ENCODE measurements around the gene CLDN9. TPM values are rescaled to one million over a fixed set of nuclear protein-coding genes. Genes with fewer than 3 reads are reported as not detected.
"Not testable (repeated sequence)": the region's sequence is repeated elsewhere in the genome, so short reads cannot be mapped to it uniquely, and the experiment has no call there.

CLDN9 gene
- polyA plus RNA-seq, 1 donor from 2014 or later: not detected

GRCh38 chr16:3053330-3053710, 40.6 kb downstream of the CLDN9 start:
- H3K36me3 ChIP-seq (ENCODE audit: insufficient read depth, low read length); H3K4me3 ChIP-seq (ENCODE audit: low read length); H3K9me3 ChIP-seq (ENCODE audit: low read length); H4K20me1 ChIP-seq (ENCODE audit: insufficient read depth); H3K4me2 ChIP-seq (ENCODE audit: low read length); H3K79me2 ChIP-seq (replicated peaks; ENCODE audit: insufficient read depth, low read length); H3F3A ChIP-seq (ENCODE audit: insufficient read depth, low read length, poor library complexity, severe bottlenecking); H3K27ac ChIP-seq (ENCODE audit: low read length); H3K9ac ChIP-seq (ENCODE audit: low read length); H2AFZ ChIP-seq (ENCODE audit: low read depth, low read length); H3K9me2 ChIP-seq (ENCODE audit: insufficient read depth, low read length): not testable (repeated sequence)
- H3K27me3 ChIP-seq (ENCODE audit: insufficient read depth, low read depth, low read length): peaks cover 13% of the 10 kb centered on the region

- no peak overlapping the region for H2AFZ ChIP-seq (ENCODE audit: low read depth, low read length)
- no peaks in the 10 kb centered on the region for H4K20me1 ChIP-seq (ENCODE audit: insufficient read depth)
- TF ChIP-seq POLR2AphosphoS5 (IDR thresholded peaks at IDR 0.05): no peak
- TF ChIP-seq EZH2 (IDR thresholded peaks at IDR 0.05; ENCODE audit: borderline replicate concordance, insufficient read depth, low read length, poor library complexity, severe bottlenecking): no peak
- no peak for TF ChIP-seq REST (IDR thresholded peaks at IDR 0.05; ENCODE audit: borderline replicate concordance)
- no peak for TF ChIP-seq SMC3 (conservative IDR thresholded peaks at IDR 0.05; ENCODE audit: poor library complexity)
- no peak for TF ChIP-seq CTCF (IDR thresholded peaks at IDR 0.05; ENCODE audit: poor library complexity, severe bottlenecking)
- TF ChIP-seq MXI1 (conservative IDR thresholded peaks at IDR 0.05; ENCODE audit: poor library complexity, severe bottlenecking): no peak
- TF ChIP-seq TAF1 (IDR thresholded peaks at IDR 0.05; ENCODE audit: low read depth): no peak
- TF ChIP-seq RAD21 (conservative IDR thresholded peaks at IDR 0.05): no peak
- no peak for TF ChIP-seq EP300 (conservative IDR thresholded peaks at IDR 0.05; ENCODE audit: poor library complexity, severe bottlenecking)
- no peaks in the 10 kb centered on the region for H3K9me2 ChIP-seq (ENCODE audit: insufficient read depth, low read length)
- no peaks in the 10 kb centered on the region for H3K27me3 ChIP-seq (ENCODE audit: insufficient read depth, low read depth, low read length)
- no peaks in the 10 kb centered on the region for H3K79me2 ChIP-seq (replicated peaks; ENCODE audit: insufficient read depth, low read length)
- no peak overlapping the region for H3K9ac ChIP-seq (ENCODE audit: low read length)
- H3K4me2 ChIP-seq (ENCODE audit: low read length): no peak overlapping the region
- no peaks in the 10 kb centered on the region for H3K9me3 ChIP-seq (ENCODE audit: low read length)
- H3F3A ChIP-seq (ENCODE audit: insufficient read depth, low read length, poor library complexity, severe bottlenecking): no peaks in the 10 kb centered on the region
- no peaks in the 10 kb centered on the region for H3K36me3 ChIP-seq (ENCODE audit: insufficient read depth, low read length)
- H3K27ac ChIP-seq (ENCODE audit: low read length): no peak overlapping the region
- H3K4me3 ChIP-seq (ENCODE audit: low read length): no peak overlapping the region
Observed at GRCh38 chr16:3054965-3055733, 42.4 kb downstream of the CLDN9 start.

GRCh38 chr16:3055734-3056115, 43.0 kb downstream of the CLDN9 start:
- H3K9ac ChIP-seq (ENCODE audit: low read length); H4K20me1 ChIP-seq (ENCODE audit: insufficient read depth); H3F3A ChIP-seq (ENCODE audit: insufficient read depth, low read length, poor library complexity, severe bottlenecking); H3K27me3 ChIP-seq (ENCODE audit: insufficient read depth, low read depth, low read length); H3K4me2 ChIP-seq (ENCODE audit: low read length); H3K9me2 ChIP-seq (ENCODE audit: insufficient read depth, low read length); H3K79me2 ChIP-seq (replicated peaks; ENCODE audit: insufficient read depth, low read length); H2AFZ ChIP-seq (ENCODE audit: low read depth, low read length); H3K27ac ChIP-seq (ENCODE audit: low read length); H3K36me3 ChIP-seq (ENCODE audit: insufficient read depth, low read length); H3K4me3 ChIP-seq (ENCODE audit: low read length); H3K9me3 ChIP-seq (ENCODE audit: low read length): not testable (repeated sequence)

Measured in neural cell (in vitro differentiated cells).